KMS-11 (cell line): Measurements from ENCODE around the gene HS3ST3A1.

ENCODE experiments used
- H2AFZ ChIP-seq: fragments of 200-600 bp; sonication (generic); 2 replicates; pipeline ENCODE4 v1.6.1; 2016; ENCODE audit warnings: antibody characterized with exemption, mixed run types, low read depth
- H3K27ac ChIP-seq: fragments of 200-600 bp; sonication (generic); 2 replicates; pipeline ENCODE4 v1.6.1; 2016; ENCODE audit warnings: mild to moderate bottlenecking, mixed run types
- H3K27me3 ChIP-seq: fragments of 200-600 bp; sonication (generic); 2 replicates; pipeline ENCODE4 v1.6.1; 2017; ENCODE audit warnings: mild to moderate bottlenecking, low read depth, mixed run types, moderate library complexity; ENCODE audit not compliant: insufficient read depth
- H3K36me3 ChIP-seq: fragments of 200-600 bp; sonication (generic); 2 replicates; pipeline ENCODE4 v1.6.1; 2017; ENCODE audit warnings: mild to moderate bottlenecking, mixed run types; ENCODE audit not compliant: insufficient read depth
- H3K4me1 ChIP-seq: fragments of 200-600 bp; sonication (generic); 2 replicates; pipeline ENCODE4 v1.6.1; 2016; ENCODE audit warnings: mild to moderate bottlenecking, low read depth, mixed run types; ENCODE audit not compliant: poor library complexity, severe bottlenecking
- H3K4me2 ChIP-seq: fragments of 200-600 bp; sonication (generic); 2 replicates; pipeline ENCODE4 v1.7.0; 2016; ENCODE audit warnings: mild to moderate bottlenecking, mixed run types
- H3K4me3 ChIP-seq: fragments of 200-600 bp; sonication (generic); IDR thresholded peaks from 2 replicates; pipeline ENCODE4 v1.6.1; 2017; ENCODE audit warnings: low read depth, low read length, mixed read lengths; ENCODE audit not compliant: insufficient read depth
- H3K79me2 ChIP-seq: fragments of 200-600 bp; sonication (generic); 2 replicates; pipeline ENCODE4 v1.6.1; 2016; ENCODE audit warnings: low read depth, mixed run types; ENCODE audit not compliant: insufficient read depth
- H3K9ac ChIP-seq: fragments of 200-600 bp; sonication (generic); 2 replicates; pipeline ENCODE4 v1.6.1; 2016; ENCODE audit warnings: mild to moderate bottlenecking, mixed run types
- H4K20me1 ChIP-seq: fragments of 200-600 bp; sonication (generic); 2 replicates; pipeline ENCODE4 v1.6.1; 2016; ENCODE audit warnings: mild to moderate bottlenecking, mixed run types; ENCODE audit not compliant: insufficient read depth
- CTCF ChIP-seq: fragments of 200-600 bp; sonication (generic); conservative IDR thresholded peaks from 2 replicates; pipeline ENCODE4 v1.6.1; 2017; ENCODE audit warnings: low read depth, mild to moderate bottlenecking, antibody characterized with exemption, low read length, moderate library complexity, mixed read lengths

HS3ST3A1 gene

GRCh38 chr17:13477180-13477611 is 124.5 kb downstream of the HS3ST3A1 start:
- H3K27ac ChIP-seq, result no peak overlapping the region
- no peak overlapping the region for H3K4me2 ChIP-seq
- no peaks in the 10 kb centered on the region for H3K36me3 ChIP-seq
- H4K20me1 ChIP-seq, result no peaks in the 10 kb centered on the region
- H3K4me3 ChIP-seq, result no peak overlapping the region
- H3K79me2 ChIP-seq, result no peaks in the 10 kb centered on the region
- no peak overlapping the region for H2AFZ ChIP-seq
- H3K27me3 ChIP-seq, result no peaks in the 10 kb centered on the region
- no peak for TF ChIP-seq CTCF
- no peaks in the 10 kb centered on the region for H3K4me1 ChIP-seq
- no peak overlapping the region for H3K9ac ChIP-seq

- Histone ChIP-seq H4K20me1 (no peaks in the 10 kb centered on the region), H3K4me1 (no peaks in the 10 kb centered on the region), H2AFZ (no peak overlapping the region), H3K27me3 (no peaks in the 10 kb centered on the region), H3K9ac (no peak overlapping the region), H3K4me2 (no peak overlapping the region), H3K27ac (no peak overlapping the region), H3K36me3 (no peaks in the 10 kb centered on the region), H3K79me2 (no peaks in the 10 kb centered on the region), H3K4me3 (no peak overlapping the region)
- TF ChIP-seq CTCF, result no peak
These were observed 125.0 kb downstream of the HS3ST3A1 start for GRCh38 chr17:13476720-13477119.

GRCh38 chr17:13475574-13476223 is 126.0 kb downstream of the HS3ST3A1 start:
- Histone ChIP-seq H3K36me3 (no peaks in the 10 kb centered on the region), H3K27ac (no peak overlapping the region), H3K4me2 (no peak overlapping the region), H3K4me1 (no peaks in the 10 kb centered on the region), H2AFZ (no peak overlapping the region), H3K79me2 (no peaks in the 10 kb centered on the region), H3K9ac (no peak overlapping the region), H3K4me3 (no peak overlapping the region), H3K27me3 (no peaks in the 10 kb centered on the region), H4K20me1 (no peaks in the 10 kb centered on the region)
- no peak for TF ChIP-seq CTCF

GRCh38 chr17:13474073-13474800 is 127.5 kb downstream of the HS3ST3A1 start:
- Histone ChIP-seq H2AFZ (no peak overlapping the region), H3K9ac (no peak overlapping the region), H3K4me2 (no peak overlapping the region), H3K27me3 (no peaks in the 10 kb centered on the region), H3K36me3 (no peaks in the 10 kb centered on the region), H4K20me1 (no peaks in the 10 kb centered on the region), H3K27ac (no peak overlapping the region), H3K79me2 (no peaks in the 10 kb centered on the region), H3K4me1 (no peaks in the 10 kb centered on the region), H3K4me3 (no peak overlapping the region)
- no peak for TF ChIP-seq CTCF
